Stomach (tissue), 9 donors: ENCODE measurements around the gene OR52K1. TPM values are rescaled to one million over a fixed set of nuclear protein-coding genes. Genes with fewer than 3 reads are reported as not detected.

Experiments used
- DNase-seq, 2 donors: peaks; one replicate each; pipeline versions ENCODE4 v3.0.0 to v3.0.0-alpha.2; 2013 to 2019
- H3K27ac ChIP-seq, 5 donors: fragments of 200-600 bp in 4 of 5; sonication (generic) in 4 of 5; one replicate each; pipeline ENCODE4 v1.5.1; 2013 to 2019; ENCODE audit warnings: mild to moderate bottlenecking in 1 of 5, moderate library complexity in 1 of 5
- H3K27me3 ChIP-seq, 3 donors: fragments of 200-600 bp; sonication (generic); one replicate each; pipeline ENCODE4 v1.5.1; 2017 to 2019; ENCODE audit warnings: mixed run types in 1 of 3
- H3K36me3 ChIP-seq, 4 donors: fragments of 200-600 bp; sonication (generic); 1 replicate in 3 of 4; 2 replicates in 1 of 4; pipeline ENCODE4 v1.5.1; 2016 to 2019
- H3K4me1 ChIP-seq, 4 donors: fragments of 200-600 bp; sonication (generic); one replicate each; pipeline ENCODE4 v1.5.1; 2016 to 2019
- H3K4me3 ChIP-seq, 4 donors: fragments of 200-600 bp; sonication (generic) in 3 of 4; one replicate each; pipeline ENCODE4 v1.5.1; 2016 to 2019; ENCODE audit warnings: mild to moderate bottlenecking in 1 of 4
- H3K9me3 ChIP-seq, 4 donors: fragments of 200-600 bp; sonication (generic); one replicate each; pipeline ENCODE4 v1.5.1; 2016 to 2019
- EP300 ChIP-seq: sonication (generic); formaldehyde crosslinking; IDR thresholded peaks from one replicate; pipeline ENCODE4 v1.6.1; 2017; ENCODE audit warnings: antibody characterized with exemption
- POLR2A ChIP-seq, 4 donors: fragments of 450-650 bp; IDR thresholded peaks; one replicate each; pipeline ENCODE4 v1.6.1; 2016; ENCODE audit warnings: antibody characterized with exemption in 4 of 4, control low read depth in 2 of 4, mild to moderate bottlenecking in 1 of 4, moderate library complexity in 1 of 4
- POLR2AphosphoS5 ChIP-seq, 3 donors: sonication (generic); formaldehyde crosslinking; IDR thresholded peaks; one replicate each; pipeline ENCODE4 v1.6.1; 2016; ENCODE audit warnings: antibody characterized with exemption in 3 of 3
- WGBS, 5 donors: extraction: QIAGEN DNeasy Blood & Tissue Kit in 3 of 5; methylation state at CpG; one replicate each; pipeline versions ENCODE4 v1.1.5 to v1.1.7; 2013 to 2018; 5-methylcytosine and 5-hydroxymethylcytosine counted together
- intact Hi-C: fragments of 100-400 bp; cut with DNase I; formaldehyde crosslinking; loops from one replicate; pipeline ENCODE4 v1.15.1; 2023; ENCODE audit warnings: low total_unique reads
- polyA plus RNA-seq, 3 donors: library from polyadenylated mRNA; stranded (reverse); fragments of 200-250 nt; gene quantifications; one replicate each; pipeline ENCODE4 v1.2.3, GENCODE V29; 2013
- total RNA-seq, 5 donors: library from RNA; depleted of rRNA; stranded (reverse); fragments of >200 nt; gene quantifications; one replicate each; pipeline versions ENCODE4 v1.1.0 to v1.2.3, GENCODE V29; 2014 to 2016
- TF ChIP-seq, protein P1 (sequence below), 7 experiments: fragments of 450-650 bp in 4 of 7; fragments of 200-600 bp in 3 of 7; sonication (generic) in 3 of 7; IDR thresholded peaks; one replicate each; pipeline ENCODE4 v1.5.1; 2016 to 2019; ENCODE audit warnings: antibody characterized with exemption in 7 of 7, control low read depth in 2 of 7, mild to moderate bottlenecking in 1 of 7
- donor health status: healthy with polysubstance abuse.
- donor health status: Bipolar disorder and iron deficiency.
- donor health status: healthy.

OR52K1 gene
- total and polyA plus RNA-seq, 8 donors: not detected

DNA sequence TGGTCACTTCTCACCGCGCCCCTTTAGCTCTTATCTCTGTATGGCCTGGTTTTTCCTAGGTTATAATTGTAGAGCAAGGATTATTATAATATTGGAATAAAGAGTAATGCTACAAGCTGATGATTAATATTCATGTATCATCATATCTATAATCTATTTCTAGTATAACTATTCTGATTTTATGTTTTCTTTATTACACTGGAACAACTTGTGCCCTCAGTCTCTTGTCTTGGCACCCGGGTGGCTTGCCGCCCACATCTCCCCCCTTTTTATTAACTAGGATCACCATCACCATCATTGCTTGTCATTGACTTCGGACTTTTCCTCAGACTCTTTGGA is 11.0 kb downstream of the OR52K1 start:
- Histone ChIP-seq H3K36me3 (no peaks in the 10 kb centered on the region), H3K4me1 (peaks cover 0 to 30% (median 19%) of the 10 kb centered on the region in 4 donors), H3K4me3 (no peak overlapping the region), H3K27ac (no peak overlapping the region), H3K27me3 (no peaks in the 10 kb centered on the region), H3K9me3 (no peaks in the 10 kb centered on the region)
- WGBS, 5 donors: 38 to 51% (median 40%) methylated on average over 5 of the region's 5 CpGs
- intact Hi-C loops: loop anchor here (5.0 kb wide), 1 partner anchor 306 kb away; no protein-coding TSS in a partner anchor
- TF ChIP-seq POLR2A (IDR thresholded peaks at IDR 0.05): no peak
- TF ChIP-seq, protein P1, sequence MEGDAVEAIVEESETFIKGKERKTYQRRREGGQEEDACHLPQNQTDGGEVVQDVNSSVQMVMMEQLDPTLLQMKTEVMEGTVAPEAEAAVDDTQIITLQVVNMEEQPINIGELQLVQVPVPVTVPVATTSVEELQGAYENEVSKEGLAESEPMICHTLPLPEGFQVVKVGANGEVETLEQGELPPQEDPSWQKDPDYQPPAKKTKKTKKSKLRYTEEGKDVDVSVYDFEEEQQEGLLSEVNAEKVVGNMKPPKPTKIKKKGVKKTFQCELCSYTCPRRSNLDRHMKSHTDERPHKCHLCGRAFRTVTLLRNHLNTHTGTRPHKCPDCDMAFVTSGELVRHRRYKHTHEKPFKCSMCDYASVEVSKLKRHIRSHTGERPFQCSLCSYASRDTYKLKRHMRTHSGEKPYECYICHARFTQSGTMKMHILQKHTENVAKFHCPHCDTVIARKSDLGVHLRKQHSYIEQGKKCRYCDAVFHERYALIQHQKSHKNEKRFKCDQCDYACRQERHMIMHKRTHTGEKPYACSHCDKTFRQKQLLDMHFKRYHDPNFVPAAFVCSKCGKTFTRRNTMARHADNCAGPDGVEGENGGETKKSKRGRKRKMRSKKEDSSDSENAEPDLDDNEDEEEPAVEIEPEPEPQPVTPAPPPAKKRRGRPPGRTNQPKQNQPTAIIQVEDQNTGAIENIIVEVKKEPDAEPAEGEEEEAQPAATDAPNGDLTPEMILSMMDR (IDR thresholded peaks at IDR 0.05): no peak
- no peak for TF ChIP-seq POLR2AphosphoS5 (IDR thresholded peaks at IDR 0.05)
- no peak for TF ChIP-seq EP300
- no peak for DNase-seq

DNA sequence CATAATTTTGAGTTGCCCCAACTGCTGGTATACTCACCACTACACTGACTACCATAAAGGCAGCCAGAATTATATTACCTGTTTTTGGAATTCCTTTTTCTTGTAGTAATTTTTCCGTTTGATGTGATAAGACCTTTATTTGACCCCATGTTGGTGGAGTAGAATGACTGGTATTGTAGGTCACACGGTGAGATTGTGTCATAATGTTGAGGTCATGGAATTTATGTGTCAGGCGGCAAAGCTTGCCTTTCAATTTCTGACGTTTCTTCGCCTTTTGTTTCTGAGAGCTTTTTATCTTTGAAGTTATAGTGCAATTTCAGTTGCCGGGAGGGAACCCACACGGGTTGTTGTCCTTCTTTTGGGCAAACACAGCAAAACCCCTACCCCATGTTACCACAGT is 13.0 kb downstream of the OR52K1 start:
- 19 to 42% (median 32%) methylated on average over 7 of the region's 7 CpGs for WGBS, 5 donors
- Histone ChIP-seq H3K4me3 (no peak overlapping the region), H3K27ac (no peak overlapping the region), H3K27me3 (no peaks in the 10 kb centered on the region), H3K9me3 (no peaks in the 10 kb centered on the region), H3K4me1 (peaks cover 0 to 30% (median 19%) of the 10 kb centered on the region in 4 donors), H3K36me3 (no peaks in the 10 kb centered on the region)
- TF ChIP-seq POLR2AphosphoS5 (IDR thresholded peaks at IDR 0.05): no peak
- no peak for TF ChIP-seq POLR2A (IDR thresholded peaks at IDR 0.05)
- no peak for TF ChIP-seq EP300
- TF ChIP-seq, protein P1 (IDR thresholded peaks at IDR 0.05): no peak
- DNase-seq: peak in 1 of 2 donors; percentile 38
- intact Hi-C loops: no loop called here

- intact Hi-C loops: no loop called here
- TF ChIP-seq POLR2AphosphoS5 (IDR thresholded peaks at IDR 0.05) (no peak), POLR2A (IDR thresholded peaks at IDR 0.05) (no peak), EP300 (no peak)
- TF ChIP-seq, protein P1 (IDR thresholded peaks at IDR 0.05): no peak
- Histone ChIP-seq H3K4me3 (no peak overlapping the region), H3K27me3 (no peaks in the 10 kb centered on the region), H3K36me3 (no peaks in the 10 kb centered on the region), H3K4me1 (peaks cover 0 to 30% (median 19%) of the 10 kb centered on the region in 4 donors), H3K27ac (no peak overlapping the region), H3K9me3 (no peaks in the 10 kb centered on the region)
- DNase-seq: no peak
- 29 to 46% (median 39%) methylated on average over 6 of the region's 6 CpGs for WGBS, 5 donors
Measured at GRCh38 chr11:4495986-4496385, 13.5 kb downstream of the OR52K1 start.

- peak; percentile 26 to 34 for DNase-seq
- 23 to 40% (median 28%) methylated on average over 15 of the region's 15 CpGs for WGBS, 5 donors
- Histone ChIP-seq H3K27ac (no peak overlapping the region), H3K36me3 (no peaks in the 10 kb centered on the region), H3K27me3 (no peaks in the 10 kb centered on the region), H3K9me3 (no peaks in the 10 kb centered on the region), H3K4me1 (peaks cover 0 to 30% (median 19%) of the 10 kb centered on the region in 4 donors), H3K4me3 (no peak overlapping the region)
- TF ChIP-seq POLR2AphosphoS5 (IDR thresholded peaks at IDR 0.05) (peak in 1 of 3 donors; percentile 36), EP300 (no peak)
- intact Hi-C loops: no loop called here
Measured at GRCh38 chr11:4496557-4497248, 14.3 kb downstream of the OR52K1 start.

DNA sequence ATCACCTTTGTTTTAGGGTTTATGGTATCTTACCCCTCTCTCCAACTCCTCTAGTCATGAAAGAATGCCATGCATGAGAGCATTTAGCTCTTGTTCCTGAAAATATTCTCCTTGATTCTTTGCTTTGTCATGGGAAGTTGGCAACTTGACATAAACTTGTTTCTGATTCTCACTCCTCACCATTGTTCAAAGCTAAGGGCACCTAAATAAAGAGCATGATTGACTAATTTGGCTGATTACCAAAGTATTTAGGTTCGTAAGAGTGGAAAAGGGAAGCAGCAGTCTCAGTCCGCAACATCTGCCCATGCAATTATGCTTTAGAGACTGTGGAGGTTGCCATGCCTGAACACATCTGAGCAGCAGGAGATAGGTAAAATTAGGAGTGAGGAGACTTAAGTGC is 26.4 kb downstream of the OR52K1 start:
- H3K9me3 ChIP-seq: no peaks in the 10 kb centered on the region
- H3K36me3 ChIP-seq: no peaks in the 10 kb centered on the region
- peaks cover 0 to 26% (median 6%) of the 10 kb centered on the region in 4 donors for H3K4me1 ChIP-seq
- TF ChIP-seq EP300 (no peak), POLR2AphosphoS5 (IDR thresholded peaks at IDR 0.05) (no peak), POLR2A (IDR thresholded peaks at IDR 0.05) (no peak)
- TF ChIP-seq, protein P1 (IDR thresholded peaks at IDR 0.05): no peak
- H3K27ac ChIP-seq: no peak overlapping the region
- 58 to 82% (median 67%) methylated on average over 2 of the region's 2 CpGs for WGBS, 5 donors
- H3K27me3 ChIP-seq: peaks cover 0 to 3% (median 0%) of the 10 kb centered on the region in 3 donors
- no peak overlapping the region for H3K4me3 ChIP-seq
- DNase-seq: no peak
- intact Hi-C loops: no loop called here
